ENCODE data around the gene XKR7.
"Not testable (repeated sequence)": the region's sequence is repeated elsewhere in the genome, so short reads cannot be mapped to it uniquely, and the experiment has no call there.

XKR7 gene

DNA sequence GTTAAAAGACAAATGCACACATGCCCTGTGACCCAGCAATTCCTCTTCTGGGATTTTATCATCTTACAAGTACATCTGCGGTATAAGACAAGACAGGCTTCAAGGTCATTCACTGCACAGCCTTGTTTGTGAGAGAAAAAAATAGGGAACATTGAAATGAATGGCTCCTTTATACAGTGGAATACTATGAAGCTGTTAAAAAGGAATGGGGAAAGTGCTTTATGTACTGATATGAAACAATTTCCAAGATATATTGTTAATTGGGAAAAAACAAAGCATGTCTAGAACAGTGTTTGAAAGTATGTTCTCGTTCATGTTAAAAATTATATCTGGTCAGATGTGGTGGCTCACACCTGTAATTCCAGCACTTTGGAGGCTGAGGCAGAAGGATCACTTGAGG, 41.5 kb upstream of the XKR7 start:
- Histone ChIP-seq H3K36me3 (ENCODE audit: control insufficient read depth, insufficient read depth, low read length) (no peaks in the 10 kb centered on the region), H3K4me3 (ENCODE audit: low read depth, low read length) (no peak overlapping the region), H3K27me3 (ENCODE audit: control insufficient read depth, insufficient read depth, low read length) (no peaks in the 10 kb centered on the region), H3K4me1 (ENCODE audit: control insufficient read depth, insufficient read depth, low read length) (peaks cover 8% of the 10 kb centered on the region; the same call in 1 of the 2 replicates), H3K27ac (ENCODE audit: low read depth, low read length) (no peak overlapping the region), H3K9me3 (ENCODE audit: control insufficient read depth, insufficient read depth, low read depth, low read length) (no peaks in the 10 kb centered on the region), H3K9ac (ENCODE audit: low read length) (no peak overlapping the region)

DNA sequence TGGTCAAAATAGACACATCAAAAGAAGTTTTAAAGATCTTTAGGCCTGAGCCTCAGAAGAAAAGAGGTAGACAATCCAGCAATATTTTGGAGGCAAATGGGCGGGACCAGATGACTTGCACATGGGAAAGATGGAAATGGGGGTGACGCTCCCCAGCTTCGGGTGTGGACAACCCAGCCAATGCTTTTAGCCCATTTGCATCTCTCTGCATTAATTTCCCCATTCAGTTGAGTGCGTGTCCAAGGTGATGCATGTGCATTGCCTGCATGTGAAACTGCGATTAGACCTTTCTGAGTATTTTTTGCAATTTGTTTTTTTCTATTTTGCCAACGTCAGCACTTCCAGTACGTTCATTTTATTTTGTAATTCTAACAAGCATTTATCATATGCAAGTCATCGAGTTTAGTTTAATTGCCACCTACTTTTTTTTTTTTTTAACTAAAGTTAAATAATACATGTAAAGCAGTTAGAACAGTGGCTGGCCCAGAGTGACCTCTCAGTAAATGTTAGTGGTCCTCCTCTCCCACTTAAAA, 40.3 kb upstream of the XKR7 start:
- Histone ChIP-seq H3K27me3 (ENCODE audit: control insufficient read depth, insufficient read depth, low read length) (no peaks in the 10 kb centered on the region), H3K27ac (ENCODE audit: low read depth, low read length) (no peak overlapping the region), H3K9me3 (ENCODE audit: control insufficient read depth, insufficient read depth, low read depth, low read length) (no peaks in the 10 kb centered on the region), H3K4me1 (ENCODE audit: control insufficient read depth, insufficient read depth, low read length) (peaks cover 8% of the 10 kb centered on the region; the same call in 1 of the 2 replicates), H3K4me3 (ENCODE audit: low read depth, low read length) (no peak overlapping the region), H3K36me3 (ENCODE audit: control insufficient read depth, insufficient read depth, low read length) (no peaks in the 10 kb centered on the region), H3K9ac (ENCODE audit: low read length) (no peak overlapping the region)

DNA sequence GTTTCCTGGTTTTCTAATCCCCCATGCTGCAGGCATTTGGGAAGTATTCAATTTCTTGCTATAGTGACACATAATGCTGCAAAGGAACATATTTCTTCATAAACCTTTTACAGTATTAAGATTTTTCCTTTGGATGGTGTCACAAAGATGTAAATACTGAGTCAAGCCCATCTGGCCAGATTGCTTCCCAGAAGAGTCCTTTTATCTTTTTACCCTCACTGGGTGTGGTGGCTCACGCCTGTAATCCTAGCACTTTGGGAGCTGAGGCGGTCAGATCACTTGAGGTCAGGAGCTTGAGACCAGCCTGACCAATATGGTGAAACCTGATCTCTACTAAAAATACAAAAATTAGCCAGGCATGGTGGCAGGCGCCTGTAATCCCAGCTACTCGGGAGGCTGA, 38.3 kb upstream of the XKR7 start:
- H3K27me3 ChIP-seq (ENCODE audit: control insufficient read depth, insufficient read depth, low read length); H3K4me3 ChIP-seq (ENCODE audit: low read depth, low read length): not testable (repeated sequence)

DNA sequence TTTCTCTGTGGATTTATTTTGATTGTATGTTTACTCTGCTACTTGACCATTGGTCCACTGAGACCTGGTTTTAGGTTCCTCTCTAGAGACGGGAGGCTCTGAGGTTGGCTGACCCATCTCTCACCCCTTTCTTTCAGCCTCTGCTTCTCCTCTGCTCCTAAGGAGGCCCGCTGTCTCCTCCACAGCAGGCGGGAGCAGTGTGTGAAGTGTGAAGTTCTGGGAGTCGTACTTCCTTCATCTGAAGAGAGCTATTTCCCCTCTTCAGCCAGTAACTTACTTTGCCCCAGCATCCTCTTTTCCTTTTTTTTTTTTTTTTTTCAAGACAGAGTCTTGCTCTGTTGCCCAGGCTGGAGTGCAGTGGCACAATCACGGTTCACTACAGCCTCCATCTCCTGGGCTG, 37.2 kb upstream of the XKR7 start:
- H3K4me1 ChIP-seq (ENCODE audit: control insufficient read depth, insufficient read depth, low read length), result no peaks in the 10 kb centered on the region
- no peak overlapping the region for H3K27ac ChIP-seq (ENCODE audit: low read depth, low read length)
- H3K36me3 ChIP-seq (ENCODE audit: control insufficient read depth, insufficient read depth, low read length), result no peaks in the 10 kb centered on the region
- no peaks in the 10 kb centered on the region for H3K9me3 ChIP-seq (ENCODE audit: control insufficient read depth, insufficient read depth, low read depth, low read length)
- no peaks in the 10 kb centered on the region for H3K27me3 ChIP-seq (ENCODE audit: control insufficient read depth, insufficient read depth, low read length)
- no peak overlapping the region for H3K4me3 ChIP-seq (ENCODE audit: low read depth, low read length)
- no peak overlapping the region for H3K9ac ChIP-seq (ENCODE audit: low read length)

More for the DNA sequence above, 38.3 kb upstream of the XKR7 start:
- not testable (repeated sequence) for H3K27ac ChIP-seq (ENCODE audit: low read depth, low read length); H3K9me3 ChIP-seq (ENCODE audit: control insufficient read depth, insufficient read depth, low read depth, low read length); H3K4me1 ChIP-seq (ENCODE audit: control insufficient read depth, insufficient read depth, low read length); H3K9ac ChIP-seq (ENCODE audit: low read length); H3K36me3 ChIP-seq (ENCODE audit: control insufficient read depth, insufficient read depth, low read length)

DNA sequence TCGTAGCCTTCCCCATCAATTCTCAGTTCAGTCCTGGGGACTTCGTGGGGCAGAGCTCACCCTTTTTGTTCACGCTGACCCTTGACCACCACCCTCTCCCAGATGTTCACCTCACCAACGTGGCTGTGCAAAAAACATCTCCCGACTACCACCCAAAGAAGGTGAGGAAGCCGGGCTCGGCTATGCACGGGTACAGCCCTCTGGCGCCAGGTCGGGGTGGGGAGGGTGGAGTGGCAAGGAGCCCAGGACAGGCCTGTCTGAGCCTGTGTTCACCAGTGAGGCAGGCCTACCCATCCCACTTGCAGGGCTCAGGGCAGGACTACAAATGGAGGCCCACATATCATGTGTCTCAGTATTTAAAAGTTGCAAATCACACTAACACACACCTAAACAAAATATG, 34.3 kb upstream of the XKR7 start:
- Histone ChIP-seq H3K9me3 (ENCODE audit: control insufficient read depth, insufficient read depth, low read depth, low read length) (no peaks in the 10 kb centered on the region), H3K4me1 (ENCODE audit: control insufficient read depth, insufficient read depth, low read length) (no peaks in the 10 kb centered on the region)

DNA sequence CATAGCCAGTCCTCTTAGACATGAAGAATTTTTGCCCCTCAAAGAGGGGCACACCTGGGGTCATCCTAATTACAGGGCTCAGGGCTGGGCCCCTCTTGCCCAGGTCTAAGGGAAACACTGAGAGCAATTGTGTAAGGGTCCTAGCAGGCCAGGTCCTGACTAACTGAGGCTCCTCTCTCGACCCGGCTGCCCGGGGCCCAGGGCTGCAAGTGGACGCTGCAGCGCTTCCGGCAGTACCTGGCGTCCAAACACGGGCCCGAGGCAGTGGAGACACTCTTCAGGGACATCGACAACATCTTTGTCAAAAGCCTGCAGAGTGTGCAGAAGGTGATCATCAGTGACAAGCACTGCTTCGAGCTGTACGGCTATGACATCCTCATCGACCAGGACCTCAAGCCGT, 33.5 kb upstream of the XKR7 start:
- no peaks in the 10 kb centered on the region; the same call in 1 of the 2 replicates for H3K27me3 ChIP-seq (ENCODE audit: control insufficient read depth, insufficient read depth, low read length)
- H3K4me1 ChIP-seq (ENCODE audit: control insufficient read depth, insufficient read depth, low read length), result no peaks in the 10 kb centered on the region
- no peak overlapping the region for H3K4me3 ChIP-seq (ENCODE audit: low read depth, low read length)
- no peaks in the 10 kb centered on the region for H3K9me3 ChIP-seq (ENCODE audit: control insufficient read depth, insufficient read depth, low read depth, low read length)
- H3K9ac ChIP-seq (ENCODE audit: low read length), result no peak overlapping the region
- H3K36me3 ChIP-seq (ENCODE audit: control insufficient read depth, insufficient read depth, low read length), result no peaks in the 10 kb centered on the region
- no peak overlapping the region for H3K27ac ChIP-seq (ENCODE audit: low read depth, low read length)

More for the DNA sequence above, 34.3 kb upstream of the XKR7 start:
- H3K9ac ChIP-seq (ENCODE audit: low read length), result no peak overlapping the region
- H3K4me3 ChIP-seq (ENCODE audit: low read depth, low read length), result no peak overlapping the region
- H3K36me3 ChIP-seq (ENCODE audit: control insufficient read depth, insufficient read depth, low read length), result no peaks in the 10 kb centered on the region
- no peaks in the 10 kb centered on the region; the same call in 1 of the 2 replicates for H3K27me3 ChIP-seq (ENCODE audit: control insufficient read depth, insufficient read depth, low read length)
- no peak overlapping the region for H3K27ac ChIP-seq (ENCODE audit: low read depth, low read length)

DNA sequence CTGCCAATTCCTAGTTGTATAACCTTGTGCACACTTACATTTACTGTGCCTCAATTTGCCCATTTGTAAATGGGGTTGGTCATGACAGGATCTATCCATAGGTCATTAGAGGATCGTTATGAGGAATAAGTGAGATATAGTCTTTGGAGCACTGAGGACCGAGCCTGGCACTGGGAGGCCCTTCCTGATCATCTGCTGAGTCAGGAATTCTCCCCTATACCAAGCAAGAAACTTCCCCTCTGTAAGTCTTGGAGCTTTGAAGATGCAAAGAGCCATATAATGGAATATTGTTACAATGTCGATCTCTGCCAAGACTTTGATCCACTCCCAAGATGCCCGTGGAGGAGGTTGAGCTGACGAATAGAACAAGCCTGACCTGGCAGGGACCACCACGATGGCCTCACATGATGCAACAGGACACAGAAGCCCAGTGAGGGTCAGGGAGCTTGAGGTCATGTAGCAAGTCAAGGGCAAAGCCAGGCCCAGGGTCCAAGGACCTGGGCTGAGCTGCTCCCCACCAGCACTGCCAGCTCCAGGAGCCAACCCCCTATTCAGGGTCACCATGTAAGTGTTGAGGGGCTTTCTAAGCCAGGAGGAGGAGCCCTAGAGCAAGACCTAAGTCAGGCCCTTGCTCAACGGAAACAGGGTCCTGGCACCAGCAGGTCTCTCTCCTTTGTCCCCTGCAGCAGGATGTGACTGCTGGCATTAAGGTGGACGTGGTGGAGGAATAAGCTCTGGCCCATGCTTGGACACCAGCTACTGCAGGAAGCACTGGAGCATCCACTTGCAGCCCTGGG, 32.8 kb upstream of the XKR7 start:
- Histone ChIP-seq H3K27me3 (ENCODE audit: control insufficient read depth, insufficient read depth, low read length) (no peaks in the 10 kb centered on the region; the same call in 1 of the 2 replicates), H3K36me3 (ENCODE audit: control insufficient read depth, insufficient read depth, low read length) (no peaks in the 10 kb centered on the region), H3K27ac (ENCODE audit: low read depth, low read length) (no peak overlapping the region), H3K4me1 (ENCODE audit: control insufficient read depth, insufficient read depth, low read length) (no peaks in the 10 kb centered on the region), H3K9me3 (ENCODE audit: control insufficient read depth, insufficient read depth, low read depth, low read length) (no peaks in the 10 kb centered on the region), H3K9ac (ENCODE audit: low read length) (no peak overlapping the region), H3K4me3 (ENCODE audit: low read depth, low read length) (no peak overlapping the region)

DNA sequence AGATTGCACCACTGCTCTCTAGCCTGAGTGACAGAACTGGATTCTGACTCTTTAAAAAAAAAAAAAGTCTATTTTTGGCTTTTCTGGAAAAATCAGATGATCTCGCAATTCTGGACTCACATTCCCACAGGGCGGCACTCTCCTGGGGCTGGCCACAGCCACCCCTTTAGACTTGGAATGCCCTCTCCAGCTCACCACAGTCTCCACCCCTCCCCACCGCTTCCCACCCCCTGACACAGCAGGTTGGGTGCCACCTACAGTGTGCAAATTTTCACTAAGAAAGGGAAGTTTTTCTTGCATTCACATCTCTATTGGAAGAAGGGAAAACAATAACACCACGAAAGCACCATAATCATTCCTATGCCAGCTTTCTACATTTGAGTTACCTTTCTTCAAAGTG, 31.5 kb upstream of the XKR7 start:
- no peaks in the 10 kb centered on the region; the same call in 1 of the 2 replicates for H3K27me3 ChIP-seq (ENCODE audit: control insufficient read depth, insufficient read depth, low read length)
- no peaks in the 10 kb centered on the region for H3K4me1 ChIP-seq (ENCODE audit: control insufficient read depth, insufficient read depth, low read length)
- no peak overlapping the region for H3K4me3 ChIP-seq (ENCODE audit: low read depth, low read length)
- no peak overlapping the region for H3K27ac ChIP-seq (ENCODE audit: low read depth, low read length)
- H3K9me3 ChIP-seq (ENCODE audit: control insufficient read depth, insufficient read depth, low read depth, low read length), result no peaks in the 10 kb centered on the region
- H3K9ac ChIP-seq (ENCODE audit: low read length), result no peak overlapping the region
- H3K36me3 ChIP-seq (ENCODE audit: control insufficient read depth, insufficient read depth, low read length), result no peaks in the 10 kb centered on the region

DNA sequence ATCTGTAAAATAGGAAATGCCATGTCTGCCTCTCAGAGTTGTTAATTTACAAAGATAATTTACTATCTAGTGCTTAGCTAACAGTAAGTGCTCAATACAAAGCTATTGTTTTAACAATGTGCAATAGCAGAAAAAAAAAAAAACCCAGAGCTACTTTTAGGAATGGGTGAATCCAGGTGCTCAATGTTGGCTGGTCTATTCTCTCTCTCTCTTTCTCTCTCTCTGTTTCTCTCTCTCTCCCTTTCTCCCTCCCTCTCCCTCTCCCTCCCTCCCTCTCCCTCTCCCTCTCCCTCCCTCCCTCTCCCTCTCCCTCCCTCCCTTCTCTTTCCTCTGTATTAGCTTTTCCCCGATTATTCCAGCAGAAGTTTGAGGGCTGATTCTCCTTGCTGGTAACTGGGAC, 30.1 kb upstream of the XKR7 start:
- Histone ChIP-seq H3K27me3 (ENCODE audit: control insufficient read depth, insufficient read depth, low read length) (no peaks in the 10 kb centered on the region; the same call in 1 of the 2 replicates), H3K9me3 (ENCODE audit: control insufficient read depth, insufficient read depth, low read depth, low read length) (no peaks in the 10 kb centered on the region), H3K36me3 (ENCODE audit: control insufficient read depth, insufficient read depth, low read length) (no peaks in the 10 kb centered on the region), H3K4me1 (ENCODE audit: control insufficient read depth, insufficient read depth, low read length) (no peaks in the 10 kb centered on the region), H3K4me3 (ENCODE audit: low read depth, low read length) (no peak overlapping the region), H3K9ac (ENCODE audit: low read length) (no peak overlapping the region), H3K27ac (ENCODE audit: low read depth, low read length) (no peak overlapping the region)

DNA sequence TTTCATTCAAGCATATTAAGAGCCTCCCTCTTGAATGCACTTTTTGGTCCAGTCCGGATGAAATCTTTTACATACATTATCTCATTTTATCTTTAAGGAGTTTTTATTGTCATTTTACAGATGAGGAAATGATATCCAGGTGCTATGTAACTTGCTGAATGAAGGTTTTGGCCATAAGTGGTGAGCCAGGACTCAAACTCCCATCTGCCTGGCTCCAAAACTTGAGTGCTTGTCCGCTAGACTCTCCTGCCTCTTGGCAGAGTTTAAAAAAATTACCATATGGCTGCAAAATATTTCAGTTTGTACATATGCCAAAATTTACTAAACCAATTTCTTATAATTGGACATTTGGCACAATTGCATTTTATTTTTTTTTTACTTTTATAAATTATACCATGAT, 28.3 kb upstream of the XKR7 start:
- H3K4me3 ChIP-seq (ENCODE audit: low read depth, low read length), result no peak overlapping the region
- no peak overlapping the region for H3K27ac ChIP-seq (ENCODE audit: low read depth, low read length)
- no peaks in the 10 kb centered on the region; the same call in 1 of the 2 replicates for H3K27me3 ChIP-seq (ENCODE audit: control insufficient read depth, insufficient read depth, low read length)
- no peak overlapping the region for H3K9ac ChIP-seq (ENCODE audit: low read length)
- H3K4me1 ChIP-seq (ENCODE audit: control insufficient read depth, insufficient read depth, low read length), result no peaks in the 10 kb centered on the region
- no peaks in the 10 kb centered on the region for H3K9me3 ChIP-seq (ENCODE audit: control insufficient read depth, insufficient read depth, low read depth, low read length)
- H3K36me3 ChIP-seq (ENCODE audit: control insufficient read depth, insufficient read depth, low read length), result peaks cover 10% of the 10 kb centered on the region

DNA sequence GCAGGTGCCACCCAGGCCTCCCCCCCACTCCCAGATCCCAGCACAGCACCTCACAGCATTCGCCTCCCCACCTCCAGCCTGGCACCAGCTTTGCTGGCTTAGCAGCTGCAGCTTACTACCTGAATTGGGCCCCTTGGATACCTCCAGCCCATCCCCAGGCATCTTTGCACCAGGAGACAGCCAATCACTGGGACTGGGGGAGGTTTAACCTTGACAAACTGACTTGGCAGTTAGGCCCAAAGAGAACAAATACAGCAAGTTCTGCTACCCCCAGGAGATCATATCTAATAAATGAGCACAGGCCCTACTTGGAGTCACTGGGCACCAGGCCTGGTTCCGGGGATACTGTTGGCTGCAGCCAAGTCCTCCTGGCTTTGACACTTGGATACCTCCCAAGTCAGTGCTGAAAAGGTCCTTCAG, 24.9 kb upstream of the XKR7 start:
- H3K4me3 ChIP-seq (ENCODE audit: low read depth, low read length), result no peak overlapping the region
- H3K4me1 ChIP-seq (ENCODE audit: control insufficient read depth, insufficient read depth, low read length), result no peaks in the 10 kb centered on the region
- no peak overlapping the region for H3K27ac ChIP-seq (ENCODE audit: low read depth, low read length)
- no peaks in the 10 kb centered on the region for H3K27me3 ChIP-seq (ENCODE audit: control insufficient read depth, insufficient read depth, low read length)
- H3K9ac ChIP-seq (ENCODE audit: low read length), result no peak overlapping the region
- peaks cover 44% of the 10 kb centered on the region for H3K36me3 ChIP-seq (ENCODE audit: control insufficient read depth, insufficient read depth, low read length)
- peaks cover 1% of the 10 kb centered on the region; the same call in 1 of the 2 replicates for H3K9me3 ChIP-seq (ENCODE audit: control insufficient read depth, insufficient read depth, low read depth, low read length)

Measured in HUES6 (cell line).